HepG2 (cell line): ENCODE measurements around the gene IL1R1. TPM values are rescaled to one million over a fixed set of nuclear protein-coding genes. Genes with fewer than 3 reads are reported as not detected.

ENCODE experiments used
- EHMT2 ChIP-seq: fragments of 200-600 bp; sonication (generic); IDR thresholded peaks from 2 replicates; pipeline ENCODE4 v1.7.0; 2017; ENCODE audit warnings: antibody characterized with exemption, low read depth, low read length, borderline replicate concordance
- JUNB ChIP-seq: sonication (generic); formaldehyde crosslinking; IDR thresholded peaks from 2 replicates; pipeline ENCODE4 v1.8.0; 2022; ENCODE audit warnings: missing genetic modification reagents, mild to moderate bottlenecking, borderline replicate concordance
- MEIS2 ChIP-seq: sonication (generic); formaldehyde crosslinking; IDR thresholded peaks from 2 replicates; pipeline ENCODE4 v1.9.0; 2021; ENCODE audit warnings: mild to moderate bottlenecking, missing genetic modification reagents
- PAXIP1 ChIP-seq: sonication (generic); formaldehyde crosslinking; conservative IDR thresholded peaks from 2 replicates; pipeline ENCODE4 v1.4.0; 2020; ENCODE audit warnings: mild to moderate bottlenecking, missing genetic modification reagents, moderate library complexity
- PBX2 ChIP-seq: IDR thresholded peaks from 2 replicates; pipeline ENCODE4 v1.6.1; 2016; ENCODE audit warnings: control low read depth
- TFDP2 ChIP-seq: sonication (generic); formaldehyde crosslinking; IDR thresholded peaks from 2 replicates; pipeline ENCODE4 v1.4.0; 2020; ENCODE audit warnings: missing genetic modification reagents
- ZBTB49 ChIP-seq: sonication (generic); formaldehyde crosslinking; IDR thresholded peaks from 2 replicates; pipeline ENCODE4 v1.4.0; 2020; ENCODE audit warnings: missing genetic modification reagents, borderline replicate concordance
- ZKSCAN8 ChIP-seq: IDR thresholded peaks from 2 replicates; pipeline ENCODE4 v1.6.1; 2016; ENCODE audit warnings: borderline replicate concordance, missing genetic modification reagents, missing compliant biosample characterization
- ZNF224 ChIP-seq: sonication (generic); formaldehyde crosslinking; IDR thresholded peaks from 2 replicates; pipeline ENCODE4 v1.5.0; 2020; ENCODE audit warnings: mild to moderate bottlenecking, missing genetic modification reagents
- ZNF230 ChIP-seq: sonication (generic); formaldehyde crosslinking; IDR thresholded peaks from 2 replicates; pipeline ENCODE4 v1.4.0; 2020; ENCODE audit warnings: mild to moderate bottlenecking, missing genetic modification reagents
- ZNF34 ChIP-seq: sonication (generic); formaldehyde crosslinking; IDR thresholded peaks from 2 replicates; pipeline ENCODE4 v1.4.0; 2020; ENCODE audit warnings: mild to moderate bottlenecking, missing genetic modification reagents, borderline replicate concordance
- ZNF572 ChIP-seq: sonication (generic); formaldehyde crosslinking; IDR thresholded peaks from 2 replicates; pipeline ENCODE4 v1.5.1; 2020; ENCODE audit warnings: mild to moderate bottlenecking, missing genetic modification reagents
- ZNF576 ChIP-seq: sonication (generic); formaldehyde crosslinking; IDR thresholded peaks from 2 replicates; pipeline ENCODE4 v1.4.0; 2020; ENCODE audit warnings: mild to moderate bottlenecking, missing genetic modification reagents
- ZNF710 ChIP-seq: sonication (generic); formaldehyde crosslinking; IDR thresholded peaks from 2 replicates; pipeline ENCODE4 v1.5.0; 2020; ENCODE audit warnings: mild to moderate bottlenecking, missing genetic modification reagents, borderline replicate concordance
- ZSCAN5A ChIP-seq: sonication (generic); formaldehyde crosslinking; IDR thresholded peaks from 2 replicates; pipeline ENCODE4 v1.8.0; 2022; ENCODE audit warnings: mild to moderate bottlenecking, missing genetic modification reagents, borderline replicate concordance
- polyA plus RNA-seq, 8 experiments: library from polyadenylated mRNA; depleted of rRNA in 3 of 8; stranded (reverse) in 7 of 8; unstranded in 1 of 8; fragments of >200 nt; fragmentation: Illumina TruSeq in 4 of 8; extraction: Trizol in 4 of 8; gene quantifications; 2 replicates each; pipeline versions ENCODE4 v1.2.1 to v1.2.3, GENCODE V29; 2011 to 2016; ENCODE audit warnings: low read depth in 4 of 8, missing spikeins in 1 of 8, mixed read lengths in 1 of 8; ENCODE audit not compliant: insufficient read depth in 1 of 8
- total RNA-seq, 5 experiments: library from RNA; depleted of rRNA; stranded (reverse); fragments of >200 nt; fragmentation: Illumina TruSeq; extraction: Trizol; gene quantifications; 2 replicates each; pipeline ENCODE4 v1.2.3, GENCODE V29; 2016; ENCODE audit warnings: low read depth in 1 of 5

Gene IL1R1
- total and polyA plus RNA-seq, 2 of the 13 experiments (the other 11 are each of a cell fraction or from before 2014, with no cell fraction given) = 38.0 to 93.1 TPM

GRCh38 chr2:102106133-102106556 is 36.4 kb upstream of the IL1R1 start (continued):
- no peak for TF ChIP-seq ZNF34 (CRISPR knock-in tag)
- no peak for TF ChIP-seq ZNF230 (CRISPR knock-in tag)
- TF ChIP-seq TFDP2 = no peak
- TF ChIP-seq PAXIP1 (CRISPR knock-in tag) = peak; percentile 94
- no peak for TF ChIP-seq ZNF576
- peak; percentile 56; the same call in 1 of the 2 replicates for TF ChIP-seq ZKSCAN8
- no peak for TF ChIP-seq MEIS2 (CRISPR knock-in tag)
- no peak for TF ChIP-seq PBX2 (CRISPR knock-in tag)
- TF ChIP-seq ZNF572 = no peak
- peak; percentile 20; the same call in 1 of the 2 replicates for TF ChIP-seq EHMT2
- no peak for TF ChIP-seq ZNF224 (CRISPR knock-in tag)
- no peak for TF ChIP-seq ZNF710
- TF ChIP-seq ZSCAN5A = no peak; the same call in 1 of the 2 replicates
- TF ChIP-seq ZBTB49 = no peak
- no peak for TF ChIP-seq JUNB (CRISPR knock-in tag)
